Superior temporal gyrus (tissue), 1 donor: ENCODE measurements around the gene MRPL10.
A peak's percentile ranks its signal among the peaks of the same experiment; 100 is the strongest.

ENCODE experiments used
- DNase-seq: peaks from one replicate; pipeline ENCODE4 v3.0.0-alpha.2; 2016; ENCODE audit errors: extremely low spot score

Gene MRPL10

DNA sequence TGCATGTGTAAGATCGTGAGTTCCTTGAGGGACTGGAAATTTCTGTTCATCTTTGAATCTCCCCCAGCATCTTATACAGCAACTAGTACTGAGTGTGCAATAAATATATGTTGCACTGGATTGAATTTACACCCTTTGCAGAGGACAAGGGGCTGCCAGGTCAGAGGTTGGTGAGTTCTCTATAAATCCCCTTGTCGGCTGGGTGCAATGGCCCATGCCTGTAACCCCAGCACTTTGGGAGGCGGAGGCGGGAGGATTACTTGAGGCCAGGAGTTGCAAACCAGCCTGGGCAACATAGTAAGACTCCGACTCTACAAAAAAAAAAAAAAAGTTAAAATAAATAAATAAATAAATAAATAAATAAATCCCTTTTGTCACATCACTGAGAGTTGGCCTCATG is 29.0 kb upstream of the MRPL10 start:
- no peak for DNase-seq

DNA sequence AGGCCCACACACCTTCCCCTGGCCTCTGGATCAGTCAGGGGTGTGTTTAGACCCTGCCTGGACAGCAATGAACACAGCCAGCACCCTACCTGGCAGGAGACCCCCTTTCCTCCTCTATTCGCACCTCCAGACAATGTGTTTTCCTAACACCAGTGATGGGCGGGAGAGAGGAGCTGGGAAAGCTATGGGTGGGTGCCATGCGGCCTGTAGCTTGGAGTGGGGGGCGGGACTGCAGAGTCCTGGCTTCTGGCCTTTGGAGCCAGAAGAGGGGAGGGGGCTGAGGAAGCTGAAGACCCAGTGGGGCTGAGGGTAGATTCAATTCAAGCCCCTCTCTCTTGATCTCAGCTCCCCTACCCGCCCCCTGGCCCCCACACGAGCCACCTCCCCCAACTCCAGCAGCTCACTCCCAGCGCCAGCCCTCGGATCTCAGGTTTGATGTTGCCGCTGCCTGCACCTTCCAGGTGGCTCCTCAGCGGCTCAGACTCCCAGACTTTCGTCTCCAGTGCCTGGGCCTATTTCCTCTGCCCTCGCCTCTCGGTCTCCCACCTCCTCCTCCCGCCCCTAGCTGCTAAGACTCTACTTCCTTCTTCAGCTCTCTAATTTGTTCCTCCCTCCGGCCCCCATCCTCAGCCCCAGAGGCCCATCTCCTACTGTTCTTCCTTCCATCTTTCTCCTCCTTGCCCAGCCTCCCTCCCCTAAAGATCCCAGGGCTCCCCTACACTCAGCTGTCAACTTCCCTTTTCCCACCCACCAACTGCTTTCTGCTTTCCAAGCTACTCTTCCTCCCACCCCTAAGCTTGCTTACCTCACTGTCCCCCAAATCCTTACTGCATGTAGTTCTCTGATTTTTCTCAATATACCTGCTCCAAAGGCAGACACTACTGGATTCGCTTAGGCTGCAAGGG is 26.5 kb upstream of the MRPL10 start:
- no peak for DNase-seq

DNA sequence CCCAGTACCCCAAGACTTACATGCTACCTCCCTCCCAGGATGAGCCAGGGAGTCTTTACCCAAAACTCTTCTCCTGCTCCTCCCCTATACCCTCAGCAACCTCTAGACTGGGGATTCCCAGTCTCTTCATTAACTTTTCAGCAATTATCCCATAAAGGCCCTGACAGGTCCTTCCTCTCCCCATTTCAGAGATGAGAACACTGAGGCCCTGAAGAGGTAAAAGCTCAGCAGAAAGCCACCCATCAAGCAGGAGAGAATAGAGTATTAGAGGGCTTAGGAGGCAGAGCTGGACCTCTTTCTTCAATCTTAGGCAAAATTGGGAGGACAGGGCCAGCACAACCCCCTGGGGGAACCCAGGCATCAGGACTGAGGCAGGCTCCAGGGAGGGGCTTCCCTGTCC is 25.5 kb upstream of the MRPL10 start:
- no peak for DNase-seq

DNA sequence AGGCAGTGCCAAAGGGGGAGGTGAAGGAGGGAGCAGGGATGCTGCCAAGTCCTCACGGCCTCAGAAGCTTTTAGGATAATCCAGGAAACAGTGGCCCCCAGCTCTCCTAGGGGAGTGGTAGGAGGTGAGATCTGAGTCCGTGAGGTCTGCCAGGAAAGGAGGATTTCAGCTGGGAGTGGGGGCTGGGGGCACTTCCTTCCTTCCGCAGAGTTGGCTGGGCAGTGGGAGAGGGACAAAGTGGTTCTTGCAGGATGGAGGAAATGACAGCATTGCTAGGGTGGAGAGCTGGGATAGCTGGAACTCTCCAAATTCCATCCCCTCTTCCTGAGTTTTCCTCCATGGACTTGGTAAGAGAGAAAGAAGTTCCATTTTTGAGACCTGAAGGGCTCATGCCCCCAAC is 24.4 kb upstream of the MRPL10 start:
- no peak for DNase-seq

DNA sequence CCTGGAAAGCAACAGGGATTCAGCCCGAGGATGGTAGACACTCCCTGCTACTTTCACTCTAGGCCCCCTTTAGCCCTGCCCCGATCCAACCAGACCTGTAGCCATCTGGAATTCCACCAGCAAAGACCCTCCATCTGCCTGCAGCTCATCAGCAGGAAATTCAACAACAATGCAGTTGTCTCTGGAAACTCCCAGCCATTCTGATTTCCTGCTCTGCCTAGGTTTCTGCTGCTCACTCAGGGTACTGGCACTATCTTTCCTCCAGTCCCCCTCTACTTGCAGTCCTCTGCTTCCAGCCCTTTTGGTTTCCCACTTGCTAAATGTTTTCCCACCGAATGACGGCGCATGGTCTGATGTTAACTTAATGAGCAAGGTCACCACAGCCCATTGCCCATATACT is 22.3 kb upstream of the MRPL10 start:
- no peak for DNase-seq

DNA sequence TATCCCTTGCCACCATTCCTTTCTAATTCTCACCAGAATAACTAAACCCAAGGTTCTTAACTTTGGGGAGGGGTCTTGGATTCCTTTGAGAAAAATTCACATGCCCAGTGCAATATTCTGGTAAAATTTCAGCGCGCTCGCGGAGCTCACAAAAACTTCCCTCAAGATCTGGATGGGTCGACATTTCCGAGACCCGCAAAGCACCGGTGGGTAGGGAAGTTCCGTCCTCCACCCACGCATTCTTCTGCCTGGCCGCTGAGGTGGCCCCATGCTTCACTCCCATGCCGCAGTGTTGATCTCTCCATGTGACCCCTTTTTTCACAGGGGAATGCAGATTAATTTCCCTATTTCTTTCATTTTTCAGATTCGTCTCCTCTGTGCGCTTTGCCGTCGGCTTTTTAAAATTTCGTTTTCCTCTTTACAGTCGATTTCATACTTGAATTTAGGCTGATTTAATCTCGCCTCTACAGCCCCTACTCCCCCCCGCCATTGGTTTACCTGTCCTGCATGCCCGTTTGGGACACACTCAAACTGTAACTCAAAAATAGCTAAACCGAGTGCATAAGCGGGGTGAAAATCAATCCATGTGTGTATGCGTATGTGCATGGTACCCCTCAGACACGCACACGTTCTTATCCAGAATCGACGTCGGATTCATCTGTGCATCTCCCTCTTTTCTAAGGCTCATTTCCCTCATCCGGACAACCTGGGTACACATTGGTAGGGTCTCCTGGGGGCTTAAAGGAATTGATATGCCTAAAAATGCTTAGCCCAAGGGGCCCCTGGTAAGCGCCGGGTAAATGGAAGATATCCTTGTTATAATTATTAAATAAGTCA is 21.0 kb upstream of the MRPL10 start:
- no peak for DNase-seq

DNA sequence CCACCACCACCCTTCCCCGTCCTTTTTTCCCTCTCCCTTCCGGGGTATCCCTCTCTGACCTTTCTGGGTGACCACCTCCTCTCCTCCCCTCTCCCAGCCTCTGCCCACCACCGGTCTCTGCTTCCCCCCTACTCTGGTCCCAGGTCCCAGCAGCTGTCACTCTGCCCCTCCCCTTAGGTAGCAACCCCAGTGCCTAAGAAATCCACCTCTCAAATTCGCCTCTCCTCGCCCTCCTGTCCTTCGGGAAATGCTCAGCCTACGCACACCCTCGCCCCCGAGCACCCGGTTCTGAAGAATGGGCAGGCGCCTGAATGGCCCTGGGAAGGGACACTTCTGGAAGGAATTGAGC is 20.4 kb upstream of the MRPL10 start:
- DNase-seq: no peak

DNA sequence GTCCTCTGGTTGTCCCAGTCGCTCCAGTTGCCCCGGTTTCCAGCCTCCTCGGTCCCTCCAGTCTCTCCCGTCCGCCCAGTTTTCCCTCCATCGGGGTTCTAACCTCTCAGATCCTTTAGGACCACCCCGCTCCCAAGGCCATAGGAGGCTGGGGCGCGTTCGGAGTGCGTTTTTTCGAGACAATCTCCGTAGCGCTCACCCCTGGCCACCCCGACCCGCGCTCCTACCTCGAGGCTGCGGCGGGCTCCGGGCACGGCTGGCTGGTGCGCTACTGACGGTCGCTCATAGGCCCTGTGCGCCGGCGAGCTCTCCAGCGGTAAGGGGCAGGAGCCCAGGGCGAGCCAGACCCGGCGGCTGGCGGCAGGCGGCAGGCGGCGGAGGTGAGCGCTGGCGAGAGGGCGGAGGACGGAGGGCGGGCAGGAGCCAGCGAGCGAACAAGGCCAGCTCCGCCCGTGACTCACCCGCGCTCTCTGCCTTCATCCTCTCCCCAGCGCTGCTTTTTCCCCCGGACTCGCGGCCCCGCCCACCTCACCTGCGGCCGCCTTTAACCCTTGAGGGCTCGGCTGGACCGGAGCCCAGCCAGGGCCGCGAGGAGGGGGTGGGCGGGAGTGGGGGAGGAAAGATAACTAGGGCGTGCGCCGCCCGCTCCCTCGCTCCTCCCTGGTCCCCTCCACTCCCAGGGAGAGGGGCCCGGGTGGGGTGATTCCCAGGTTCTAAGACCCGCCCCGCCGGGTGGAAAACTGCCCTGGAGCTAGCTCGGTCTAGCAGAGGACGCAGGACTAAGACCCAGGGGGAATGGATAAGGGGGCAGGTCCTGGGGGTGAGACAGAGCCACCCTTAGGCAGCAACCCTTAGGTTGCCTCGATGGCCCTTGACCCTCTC is 19.6 kb upstream of the MRPL10 start, which contains the start of gene SP6:
SP6 (minus strand) TSS at position 472 of the 882 bp plus-strand sequence. CDS start 2,734 bp downstream, outside the sequence.
- DNase-seq: no peak

DNA sequence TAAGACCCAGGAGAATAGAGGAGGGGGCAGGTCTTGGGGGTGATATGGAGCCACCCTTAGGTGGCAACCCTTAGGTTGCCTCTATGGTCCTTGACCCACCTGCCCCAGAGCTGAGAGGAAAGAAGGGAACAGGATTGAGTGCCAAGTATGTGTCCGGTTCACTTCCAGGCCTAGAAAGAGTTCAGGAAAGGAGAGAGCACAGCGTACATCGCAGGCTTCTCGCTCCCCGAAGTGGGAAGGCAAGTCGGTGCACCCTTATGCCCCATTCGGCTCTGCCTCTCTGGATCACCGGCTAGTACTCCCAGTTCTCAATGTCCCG is 19.0 kb upstream of the MRPL10 start:
- no peak for DNase-seq

DNA sequence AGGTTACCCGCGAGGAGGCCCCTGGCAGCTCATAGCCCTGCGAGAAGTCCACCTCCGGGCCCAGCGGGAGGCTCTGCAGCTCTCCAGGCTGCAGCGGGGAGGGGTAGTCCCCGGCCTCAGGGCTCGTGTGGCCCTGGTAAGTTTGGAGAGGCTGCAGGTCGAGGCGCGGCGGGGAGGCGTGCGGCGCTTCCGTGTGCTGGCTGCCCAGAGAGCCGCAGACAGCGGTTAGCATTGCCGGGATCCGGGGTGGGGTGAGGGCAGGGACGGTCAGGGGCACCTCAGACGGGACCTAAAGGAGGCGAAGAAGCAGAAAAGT is 16.8 kb upstream of the MRPL10 start:
- DNase-seq: no peak

DNA sequence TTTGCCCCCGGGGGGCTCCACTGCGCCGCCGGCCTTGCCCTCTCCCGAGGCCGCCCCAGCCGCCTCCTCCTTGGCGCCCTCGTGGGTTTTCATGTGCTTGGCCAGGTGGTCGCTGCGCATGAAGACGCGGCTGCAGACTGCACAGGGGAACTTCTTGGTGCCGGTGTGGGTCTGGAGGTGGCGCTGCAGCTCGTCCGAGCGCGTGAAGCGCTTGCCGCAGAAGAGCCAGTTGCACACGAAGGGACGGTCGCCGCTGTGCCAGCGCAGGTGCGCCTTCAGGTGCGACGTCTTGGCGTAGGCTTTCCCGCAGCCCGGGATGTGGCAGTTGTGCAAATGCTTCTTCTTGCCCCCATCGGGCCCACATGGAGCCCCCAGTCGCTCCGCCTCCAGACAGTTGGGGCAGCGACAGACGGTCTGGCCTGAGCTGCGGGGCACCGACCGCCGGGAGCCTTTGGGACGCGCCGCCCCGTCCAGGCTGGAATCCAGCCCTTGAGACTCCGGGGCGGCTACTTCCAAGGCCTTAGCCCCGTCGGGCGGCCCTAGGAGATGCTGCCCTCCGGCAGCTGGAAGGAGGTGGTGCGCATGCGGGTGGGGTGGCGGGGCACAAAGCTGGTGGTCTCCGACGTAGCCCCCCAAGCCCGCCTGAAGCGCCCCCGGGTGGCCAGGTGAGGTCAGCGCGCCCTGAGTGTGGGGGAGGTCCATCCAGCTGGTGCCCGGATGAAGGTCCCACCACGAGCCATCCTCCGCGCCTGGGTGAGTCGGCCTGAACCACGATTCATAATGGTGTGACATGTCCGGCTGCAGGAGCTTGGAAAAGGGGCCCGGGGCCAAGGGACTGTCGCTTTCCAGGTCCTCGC is 16.2 kb upstream of the MRPL10 start:
- no peak for DNase-seq

DNA sequence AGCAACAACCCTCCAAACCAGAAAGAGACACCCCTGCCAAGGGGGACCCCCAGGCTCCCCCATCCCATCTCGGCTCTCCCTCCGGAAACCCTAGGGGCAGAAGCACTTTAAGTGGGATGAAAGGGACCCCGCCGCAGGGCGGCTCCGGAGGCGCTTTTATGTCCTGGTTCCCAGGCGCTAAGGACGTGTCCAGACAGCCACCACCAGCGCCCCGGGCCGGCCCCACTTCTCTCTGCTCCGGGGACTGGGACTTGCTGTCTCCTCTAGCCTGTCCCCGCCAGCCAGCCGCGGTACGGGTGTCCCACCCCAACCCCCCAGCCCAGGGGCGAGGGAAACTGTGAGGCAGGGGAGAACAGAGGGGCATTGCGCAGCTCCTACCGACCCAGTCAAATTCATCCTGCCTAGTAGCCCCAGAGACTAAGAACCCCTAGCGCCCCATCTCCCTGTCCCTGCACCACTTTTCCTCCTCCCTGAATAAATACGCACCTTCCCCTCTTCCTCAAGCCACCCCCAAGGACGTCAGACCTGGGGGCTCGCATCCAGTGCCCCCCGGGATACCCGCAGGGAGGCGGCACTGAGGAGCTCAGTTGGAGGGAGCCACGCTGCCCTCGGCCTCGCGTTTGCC is 15.5 kb upstream of the MRPL10 start:
- no peak for DNase-seq

DNA sequence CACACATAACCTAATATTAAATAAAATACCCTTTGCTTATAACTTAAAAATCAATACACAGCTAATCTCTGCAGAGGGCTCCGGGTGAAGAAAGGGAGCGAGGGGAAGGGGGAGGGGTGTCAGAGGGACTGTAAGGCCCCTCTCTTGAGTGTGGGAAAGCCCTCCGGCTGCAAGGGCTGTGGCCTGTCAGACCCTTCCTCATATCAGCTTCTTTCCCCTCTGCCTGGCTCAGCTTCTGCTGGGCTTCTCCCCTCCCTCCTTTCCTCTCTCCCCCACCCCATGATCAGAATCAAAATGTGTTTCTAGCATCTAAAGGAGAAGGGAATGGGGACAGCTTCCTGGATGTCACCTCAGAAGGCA is 14.4 kb upstream of the MRPL10 start:
- DNase-seq: no peak

DNA sequence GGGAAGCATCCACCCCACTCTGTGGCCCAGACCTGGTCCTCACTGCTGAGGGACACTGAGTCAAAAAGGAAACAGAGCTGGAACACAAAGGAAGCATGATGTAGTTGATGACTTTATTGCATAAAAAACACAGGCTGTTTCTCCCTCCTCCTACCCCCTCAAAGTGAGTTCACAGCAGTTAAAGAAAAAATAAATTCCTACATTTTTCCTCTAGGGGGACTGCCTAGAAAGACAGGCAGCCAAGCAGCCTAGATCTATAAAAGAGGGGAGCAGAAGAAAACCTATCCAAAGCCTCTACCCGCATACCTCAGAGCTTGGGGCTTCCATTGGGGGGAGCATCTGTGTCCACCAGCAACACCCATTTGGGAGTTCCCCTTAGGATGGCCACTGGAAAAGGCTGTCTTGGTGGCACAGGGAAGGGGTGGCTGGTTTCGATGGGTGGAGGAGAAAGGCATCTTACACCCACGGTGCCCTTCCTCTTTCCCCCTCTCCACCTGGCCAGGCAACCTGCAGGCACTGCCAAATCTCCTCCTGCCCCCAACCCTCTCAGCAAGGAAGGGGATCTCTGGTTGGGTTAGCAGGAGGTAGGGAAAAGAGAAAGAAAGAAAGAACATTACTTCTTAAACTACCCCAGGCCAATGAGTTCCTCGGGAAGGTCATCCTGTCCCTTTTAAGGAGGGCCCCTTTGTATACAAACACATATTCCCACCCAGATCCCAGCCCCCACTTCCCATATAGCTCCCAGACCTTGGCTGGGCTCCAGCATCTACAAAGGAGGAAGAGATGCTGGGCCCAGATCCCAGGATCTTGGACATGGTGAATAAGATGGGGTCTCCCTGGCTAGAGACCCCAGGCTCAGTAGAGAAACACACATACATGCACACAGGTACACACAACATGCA is 13.7 kb upstream of the MRPL10 start:
- DNase-seq: no peak

DNA sequence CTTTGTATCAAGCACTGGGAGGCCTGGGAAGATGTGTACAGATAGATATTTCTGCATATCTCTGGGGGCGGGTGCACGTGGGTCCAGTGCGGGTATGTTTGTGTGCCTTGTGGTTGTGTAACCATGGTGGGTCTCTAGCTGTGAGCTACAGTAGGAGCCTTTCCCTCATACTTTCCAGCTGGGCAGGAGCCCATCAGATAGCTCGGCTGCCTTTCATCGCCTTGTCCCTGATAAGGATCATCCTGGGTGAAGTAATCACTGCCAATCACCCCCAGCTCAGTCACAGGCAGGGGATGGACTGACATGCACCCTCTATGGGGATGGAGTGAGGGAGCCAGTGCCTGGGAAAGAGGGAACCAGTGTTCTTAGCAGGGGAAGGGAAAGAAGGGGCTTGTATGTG is 12.9 kb upstream of the MRPL10 start:
- DNase-seq: no peak

DNA sequence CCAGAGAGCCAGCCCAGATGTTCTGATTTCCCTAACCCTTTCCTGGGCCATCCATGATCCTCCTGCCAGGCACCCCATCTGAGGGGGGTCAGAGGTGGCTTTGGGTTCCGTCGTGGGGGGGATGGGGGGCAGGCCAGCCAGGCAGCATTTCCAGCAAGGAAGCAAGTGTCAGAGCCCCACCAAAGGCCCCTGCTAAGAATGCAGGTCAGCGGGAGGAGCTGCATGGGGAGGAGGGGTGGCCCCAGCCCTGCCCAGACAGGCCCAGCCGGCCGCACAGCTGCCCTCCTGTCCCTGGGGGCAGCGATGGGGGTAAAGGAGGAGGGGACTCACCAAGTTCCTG is 12.0 kb upstream of the MRPL10 start:
- no peak for DNase-seq

DNA sequence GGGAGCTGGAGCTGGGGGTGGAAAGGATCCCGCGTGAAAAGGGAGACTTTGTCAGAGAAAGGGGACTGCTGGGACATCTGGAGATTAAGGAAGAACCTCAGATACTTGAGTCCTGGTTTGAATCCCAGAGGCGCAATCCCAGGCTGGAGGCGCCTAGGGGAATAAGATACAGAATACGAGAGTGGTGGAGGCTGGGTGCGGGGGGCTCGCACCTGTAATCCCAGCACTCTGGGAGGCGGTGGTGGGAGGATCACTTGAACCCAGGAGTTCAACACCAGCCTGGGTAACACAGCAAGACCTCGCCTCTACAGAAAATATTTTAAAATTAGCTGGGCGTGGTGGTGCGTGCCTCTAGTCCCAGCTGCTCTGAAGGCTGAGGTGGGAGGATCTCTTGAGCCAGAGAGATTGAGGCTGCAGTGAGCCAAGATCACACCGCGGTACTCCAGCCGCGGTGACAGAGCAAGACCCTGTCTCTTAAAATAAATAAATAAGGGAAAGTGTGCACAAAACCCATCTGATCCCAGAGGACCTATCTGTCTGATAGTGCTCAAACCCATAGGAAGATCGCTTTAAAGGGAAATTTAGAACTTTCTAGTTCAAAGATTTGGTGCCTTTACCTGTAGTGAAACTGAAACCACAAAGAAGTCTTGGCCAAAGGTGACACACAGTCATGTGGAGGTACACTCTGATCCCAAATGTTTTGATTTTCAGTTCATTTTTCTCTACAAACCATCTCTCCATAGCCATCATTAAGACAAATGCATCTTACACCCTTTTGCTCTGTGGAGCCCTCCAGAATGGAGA is 10.3 kb upstream of the MRPL10 start:
- no peak for DNase-seq

DNA sequence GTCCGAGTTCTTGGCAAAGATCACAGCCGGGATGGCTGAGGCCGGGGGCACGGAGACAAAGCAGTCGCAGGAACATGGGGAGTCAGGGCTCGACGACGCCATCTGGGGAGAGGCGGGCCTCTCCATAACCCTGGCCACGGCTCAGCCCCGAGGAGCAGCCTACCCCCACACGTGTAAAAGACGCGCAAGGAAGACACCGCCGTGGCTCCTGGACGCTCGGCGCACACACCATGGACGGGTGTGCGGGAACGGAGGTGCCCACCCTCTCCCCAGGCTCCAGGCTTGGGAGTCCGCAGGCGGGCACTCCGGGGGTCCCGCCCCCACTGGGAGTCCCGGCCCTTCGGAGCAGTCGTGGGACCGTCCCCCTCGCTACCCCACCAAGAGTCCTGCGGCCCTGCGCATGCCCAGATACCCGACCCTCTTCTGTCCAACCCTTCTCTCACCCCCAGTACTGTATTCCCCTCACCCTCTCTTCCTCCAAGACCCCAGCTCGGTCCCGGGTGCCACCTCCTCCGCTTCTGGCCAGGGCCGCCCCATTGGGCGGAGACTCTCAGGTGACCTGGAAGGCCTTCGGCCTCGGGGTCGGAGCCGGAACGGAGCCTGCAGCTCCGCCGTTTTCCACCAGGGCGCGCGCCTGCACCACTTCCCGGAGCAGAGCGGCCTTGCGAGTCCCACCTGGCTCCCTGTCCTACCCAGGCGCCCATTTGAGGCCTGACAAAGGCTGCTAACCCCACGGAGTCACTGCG is 9.6 kb upstream of the MRPL10 start, which contains the start of gene SCRN2:
SCRN2 (minus strand) TSS at position 532 of the 746 bp plus-strand sequence; CDS start at position 102, 430 bp downstream.
- DNase-seq: peak; percentile 82
